ENCODE results near the gene CTXN3. TPM values are rescaled to one million over a fixed set of nuclear protein-coding genes. Genes with fewer than 3 reads are reported as not detected.

CTXN3 gene
- polyA plus RNA-seq, 1 donor (not counting 4 experiments of a cell fraction or from before 2014, with no cell fraction given), result 0.22 TPM

GRCh38 chr5:127621601-127622325 lies 27.1 kb upstream of the CTXN3 start:
- Histone ChIP-seq H3K9ac (ENCODE audit: control insufficient read depth, extremely low read depth, insufficient read depth, low read length) (no peak overlapping the region), H3K9me3 (ENCODE audit: control insufficient read depth, low read depth, low read length) (no peaks in the 10 kb centered on the region), H3K27ac (ENCODE audit: control insufficient read depth, insufficient read depth, low read length) (no peak overlapping the region), H3K4me3 (ENCODE audit: control insufficient read depth in 2 of 3, extremely low read depth in 1 of 3, insufficient read depth in 2 of 3, low read depth in 1 of 3, low read length in 3 of 3) (no peak overlapping the region), H3K4me1 (ENCODE audit: control insufficient read depth, extremely low read depth, insufficient read depth, low read length) (no peaks in the 10 kb centered on the region), H3K36me3 (ENCODE audit: control insufficient read depth in 2 of 2, extremely low read depth in 1 of 2, insufficient read depth in 2 of 2, low read length in 2 of 2) (no peaks in the 10 kb centered on the region), H3K79me2 (ENCODE audit: control insufficient read depth, insufficient read depth, low read length) (no peaks in the 10 kb centered on the region), H2AFZ (ENCODE audit: control insufficient read depth, low read length) (no peak overlapping the region), H4K20me1 (ENCODE audit: control insufficient read depth, extremely low read depth, insufficient read depth, low read length) (no peaks in the 10 kb centered on the region), H3K27me3 (ENCODE audit: control insufficient read depth, extremely low read depth, insufficient read depth, low read length) (no peaks in the 10 kb centered on the region), H3K4me2 (ENCODE audit: control insufficient read depth, extremely low read depth, insufficient read depth, low read depth, low read length) (no peak overlapping the region), H3K9me1 (ENCODE audit: control insufficient read depth, extremely low read depth, insufficient read depth, low read length) (no peaks in the 10 kb centered on the region)
- dilution Hi-C loops (cut with MboI; ENCODE audit: extremely low pct_ligation_motif_present, low sequenced_read_pairs), result no loop called here
- FAIRE-seq (no peak), DNase-seq (ENCODE audit: low read depth, low spot score) (no peak)
- TF ChIP-seq EZH2 (IDR thresholded peaks at IDR 0.05; ENCODE audit: low read length), result no peak
- no peak for TF ChIP-seq CTCF (optimal IDR thresholded peaks at IDR 0.05 in 1 of 3, IDR thresholded peaks at IDR 0.05 in 1 of 3, conservative IDR thresholded peaks at IDR 0.05 in 1 of 3; ENCODE audit: extremely low read depth in 1 of 3, insufficient read depth in 2 of 3, low read length in 3 of 3)

GRCh38 chr5:127634007-127634406 lies 14.9 kb upstream of the CTXN3 start:
- Histone ChIP-seq H3K79me2 (ENCODE audit: control insufficient read depth, insufficient read depth, low read length) (no peaks in the 10 kb centered on the region), H3K9me3 (ENCODE audit: control insufficient read depth, low read depth, low read length) (no peaks in the 10 kb centered on the region), H3K4me2 (ENCODE audit: control insufficient read depth, extremely low read depth, insufficient read depth, low read depth, low read length) (no peak overlapping the region), H3K4me3 (ENCODE audit: control insufficient read depth in 2 of 3, extremely low read depth in 1 of 3, insufficient read depth in 2 of 3, low read depth in 1 of 3, low read length in 3 of 3) (no peak overlapping the region), H3K36me3 (ENCODE audit: control insufficient read depth in 2 of 2, extremely low read depth in 1 of 2, insufficient read depth in 2 of 2, low read length in 2 of 2) (no peaks in the 10 kb centered on the region), H4K20me1 (ENCODE audit: control insufficient read depth, extremely low read depth, insufficient read depth, low read length) (no peaks in the 10 kb centered on the region), H3K9ac (ENCODE audit: control insufficient read depth, extremely low read depth, insufficient read depth, low read length) (no peak overlapping the region), H3K4me1 (ENCODE audit: control insufficient read depth, extremely low read depth, insufficient read depth, low read length) (no peaks in the 10 kb centered on the region), H3K9me1 (ENCODE audit: control insufficient read depth, extremely low read depth, insufficient read depth, low read length) (no peaks in the 10 kb centered on the region), H3K27me3 (ENCODE audit: control insufficient read depth, extremely low read depth, insufficient read depth, low read length) (peaks cover 4% of the 10 kb centered on the region), H2AFZ (ENCODE audit: control insufficient read depth, low read length) (no peak overlapping the region), H3K27ac (ENCODE audit: control insufficient read depth, insufficient read depth, low read length) (no peak overlapping the region)
- dilution Hi-C loops (cut with MboI; ENCODE audit: extremely low pct_ligation_motif_present, low sequenced_read_pairs), result no loop called here
- TF ChIP-seq EZH2 (IDR thresholded peaks at IDR 0.05; ENCODE audit: low read length) (no peak), CTCF (optimal IDR thresholded peaks at IDR 0.05 in 1 of 3, IDR thresholded peaks at IDR 0.05 in 1 of 3, conservative IDR thresholded peaks at IDR 0.05 in 1 of 3; ENCODE audit: extremely low read depth in 1 of 3, insufficient read depth in 2 of 3, low read length in 3 of 3) (no peak)
- FAIRE-seq, result no peak
- no peak for DNase-seq (ENCODE audit: low read depth, low spot score)
